GM19455 (cell line): ENCODE data around the gene UCP3.

Experiments
- ATAC-seq: cut with Tn5 transposase; IDR thresholded peaks from one replicate; pipeline ENCODE4 v1.9.1; 2021; ENCODE audit not compliant: unreplicated experiment

UCP3 gene

DNA sequence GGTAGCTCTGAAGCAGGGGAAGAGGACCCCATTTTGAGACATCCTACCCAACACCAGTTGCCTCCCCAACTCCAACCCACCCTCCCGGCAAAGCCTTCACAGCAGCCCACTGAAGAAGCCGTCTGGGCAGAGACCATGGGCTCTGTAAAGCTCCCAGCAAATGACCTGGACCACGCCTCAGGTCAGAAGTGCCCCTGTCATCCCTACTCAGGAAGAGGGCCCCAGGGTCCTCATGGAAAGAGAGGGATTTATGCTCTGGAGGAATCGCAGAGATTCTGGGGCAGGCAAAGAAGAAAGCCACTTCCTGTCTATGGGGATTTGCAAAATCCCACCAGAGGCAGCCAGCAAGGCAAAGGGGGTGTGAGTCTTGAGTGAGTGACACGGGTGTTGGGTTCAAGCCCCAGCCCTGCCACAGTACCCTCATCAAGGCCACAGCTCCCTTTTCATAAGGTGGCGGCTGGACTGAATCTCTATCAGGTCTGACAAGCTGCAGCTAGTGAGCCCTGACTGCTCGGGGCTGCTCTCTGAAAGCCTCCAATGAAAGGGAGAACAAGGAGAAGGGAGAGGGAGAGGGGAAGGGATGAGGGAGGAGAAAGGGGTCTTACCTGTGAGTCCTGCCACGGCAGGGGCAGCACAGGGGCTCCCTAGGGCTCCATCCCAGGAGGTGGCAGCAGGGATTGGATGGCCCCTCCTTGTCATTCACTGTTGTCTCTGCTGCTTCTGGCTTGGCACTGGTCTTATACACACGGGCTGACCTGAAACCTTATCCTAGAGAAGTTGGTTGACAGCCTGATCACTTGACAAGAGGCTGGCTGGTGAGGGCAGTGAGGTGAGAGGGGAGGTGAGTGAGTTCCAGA lies at the start of gene UCP3:
Gene UCP3, minus strand, starts transcription at position 713 of the 857 bp plus-strand sequence. CDS start 2,043 bp downstream, outside the sequence.
- ATAC-seq: no peak

DNA sequence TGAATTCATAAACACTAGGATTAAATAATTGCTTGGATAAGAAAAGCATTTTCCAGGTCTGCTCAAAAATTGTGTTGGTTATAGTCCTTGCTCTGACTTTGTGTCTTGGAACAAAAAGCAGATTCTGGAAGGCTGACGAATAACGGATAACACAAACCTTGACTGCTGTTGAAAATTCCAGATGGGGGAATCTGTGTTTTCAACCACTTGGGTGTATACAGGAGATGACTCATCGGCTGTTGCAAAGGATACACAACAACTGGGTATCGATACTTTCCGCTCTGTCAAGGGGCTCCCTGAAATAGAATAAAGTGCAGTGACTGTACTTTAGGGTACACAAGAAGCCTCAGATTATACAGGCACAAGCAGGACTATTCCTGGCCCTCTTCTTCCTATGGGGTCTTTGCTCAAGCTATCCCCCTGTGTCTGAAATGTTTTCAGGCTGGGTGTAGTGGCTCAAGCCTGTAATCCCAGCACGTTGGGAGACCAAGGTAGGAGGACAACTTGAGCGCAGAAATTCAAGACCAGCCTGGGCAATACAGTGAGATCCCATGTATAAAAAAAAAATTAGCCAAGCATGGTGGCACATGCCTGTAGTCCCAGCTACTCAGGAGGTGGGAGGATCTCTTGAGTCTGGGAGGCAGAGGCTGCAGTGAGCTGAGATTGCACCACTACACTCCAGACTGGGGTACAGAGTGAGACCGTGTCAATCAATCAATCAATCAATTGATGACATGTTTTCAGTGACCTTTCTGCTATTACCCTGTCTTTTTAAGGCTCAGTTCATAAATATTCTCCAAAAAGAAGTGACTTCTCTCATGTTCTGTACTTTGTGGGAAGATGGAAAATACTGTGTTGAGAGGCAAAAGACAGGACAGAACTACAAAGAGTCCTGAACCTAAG lies 48.6 kb upstream of the UCP3 start:
- ATAC-seq: no peak

DNA sequence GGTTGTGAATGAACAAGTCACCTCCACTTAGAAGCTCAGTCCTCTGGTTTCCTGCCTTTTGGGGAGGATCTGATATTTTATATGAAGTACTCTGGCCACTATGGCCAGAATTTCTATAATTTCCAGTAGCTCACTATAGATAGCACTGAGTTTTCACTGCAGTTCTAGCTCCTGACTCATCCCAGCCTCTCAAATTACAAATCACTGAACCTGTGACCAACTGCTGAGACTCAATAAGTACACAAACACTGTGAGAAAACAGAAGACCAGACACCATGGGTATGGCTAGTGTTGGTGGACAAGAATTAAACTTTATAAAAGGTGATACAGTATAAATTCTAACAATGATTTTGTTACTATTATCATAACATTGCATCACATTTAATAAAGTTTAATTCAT lies 47.1 kb upstream of the UCP3 start:
- ATAC-seq: no peak

GRCh38 chr11:74050465-74050864 lies 41.6 kb upstream of the UCP3 start:
- no peak for ATAC-seq

DNA sequence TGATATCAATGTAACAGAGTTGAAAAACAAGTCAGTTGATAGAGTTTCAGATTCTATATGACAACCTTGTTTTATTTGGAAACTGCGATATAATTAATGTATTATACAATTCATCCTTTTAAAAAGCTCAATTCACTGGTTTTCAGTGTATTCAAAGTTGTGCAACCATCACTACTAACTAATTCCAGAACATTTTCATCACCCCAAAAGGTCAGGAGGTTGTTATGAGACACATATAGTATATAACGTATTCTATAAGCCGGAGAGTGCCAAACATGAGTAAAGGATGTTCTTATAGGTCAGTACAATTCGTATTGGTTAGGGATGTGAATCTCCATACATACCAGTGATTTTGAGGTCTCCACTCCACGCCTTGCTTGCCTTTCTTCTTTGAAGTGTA lies 40.1 kb upstream of the UCP3 start:
- ATAC-seq: no peak

- ATAC-seq: no peak
Measured at GRCh38 chr11:74044538-74044937, 35.7 kb upstream of the UCP3 start.

DNA sequence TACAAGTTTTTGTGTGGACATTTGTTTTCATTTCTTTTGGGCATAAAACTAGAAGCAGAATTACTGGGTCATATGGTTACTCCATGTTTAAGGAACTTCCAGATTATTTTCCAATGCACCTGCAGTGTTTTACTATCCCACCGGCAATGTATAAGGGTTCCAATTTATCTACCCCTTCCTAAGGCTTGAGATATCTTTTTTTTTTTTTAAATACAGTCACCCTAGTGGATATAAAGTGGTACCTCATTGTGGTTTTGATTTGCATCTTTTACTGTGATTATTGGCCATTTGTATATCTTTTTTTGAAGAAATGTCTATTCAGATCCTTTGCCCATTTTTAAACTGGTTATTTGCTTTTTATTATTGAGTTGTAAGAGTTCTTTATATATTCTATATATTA lies 34.6 kb upstream of the UCP3 start:
- ATAC-seq: no peak

- ATAC-seq: no peak
Measured at GRCh38 chr11:74037309-74037708, 28.4 kb upstream of the UCP3 start.

GRCh38 chr11:74035264-74035663 lies 26.4 kb upstream of the UCP3 start:
- ATAC-seq: no peak

DNA sequence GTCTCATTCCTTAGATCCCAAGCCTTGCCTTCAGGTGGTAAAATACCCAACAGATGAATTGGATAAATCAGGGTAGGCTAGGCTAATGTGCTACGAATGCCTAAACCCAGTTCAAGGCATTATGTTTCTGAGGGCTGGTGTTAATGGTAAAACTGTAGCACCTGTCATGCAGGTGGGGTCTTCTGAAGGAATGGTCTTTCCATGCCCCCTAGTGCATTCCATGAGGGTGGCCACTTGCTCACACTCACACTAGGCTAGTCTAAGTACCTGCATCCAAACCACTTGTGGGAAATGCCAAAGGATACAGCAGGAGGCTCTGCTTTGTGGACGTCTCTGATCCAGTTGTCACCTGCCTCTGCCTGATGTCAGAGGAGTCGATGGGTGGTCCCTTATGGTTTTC lies 24.2 kb upstream of the UCP3 start:
- ATAC-seq: no peak

DNA sequence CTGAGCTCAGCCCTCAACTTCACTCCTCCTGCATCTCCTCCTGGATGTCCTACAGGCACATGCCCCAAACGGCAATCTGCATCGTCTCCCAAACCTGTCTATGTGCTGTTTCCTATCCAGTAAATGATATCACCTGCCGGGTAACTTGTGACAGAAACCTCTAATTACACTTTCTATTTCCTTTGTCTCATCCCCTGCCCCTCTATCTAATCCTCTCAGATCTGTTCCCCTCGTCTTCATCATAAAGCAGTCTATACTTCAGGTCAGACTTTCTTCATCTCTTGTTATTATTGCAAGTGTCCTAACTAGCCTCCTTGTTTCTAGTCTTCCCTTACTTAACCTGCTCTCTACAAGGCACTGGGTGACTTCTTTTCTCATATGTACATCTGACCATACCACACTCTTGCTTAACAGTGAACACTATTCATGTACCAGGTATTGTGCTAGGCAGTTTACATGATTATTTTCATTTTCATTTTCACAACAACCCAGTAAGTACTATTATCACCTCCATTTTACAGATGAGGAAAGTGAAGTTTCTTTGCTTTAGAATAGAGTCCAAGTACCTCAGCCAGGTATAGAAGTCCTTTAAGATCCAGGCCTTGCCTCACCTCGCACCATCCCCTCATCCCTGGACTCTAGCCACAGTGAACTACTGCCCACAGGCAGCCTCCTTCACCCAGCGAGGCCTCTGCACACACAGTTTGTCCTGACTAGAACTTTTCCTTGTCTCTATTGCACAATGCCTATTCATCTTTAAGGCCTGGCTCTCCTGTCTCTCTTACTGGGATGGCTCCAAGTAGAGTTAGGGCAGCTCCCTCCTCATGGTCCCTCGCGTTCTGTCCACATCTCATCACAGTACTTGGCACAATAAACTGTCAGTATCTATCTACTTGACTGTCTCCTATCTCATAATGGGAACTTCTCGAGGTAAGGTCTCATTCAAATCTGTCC lies 22.1 kb upstream of the UCP3 start:
- ATAC-seq: no peak

DNA sequence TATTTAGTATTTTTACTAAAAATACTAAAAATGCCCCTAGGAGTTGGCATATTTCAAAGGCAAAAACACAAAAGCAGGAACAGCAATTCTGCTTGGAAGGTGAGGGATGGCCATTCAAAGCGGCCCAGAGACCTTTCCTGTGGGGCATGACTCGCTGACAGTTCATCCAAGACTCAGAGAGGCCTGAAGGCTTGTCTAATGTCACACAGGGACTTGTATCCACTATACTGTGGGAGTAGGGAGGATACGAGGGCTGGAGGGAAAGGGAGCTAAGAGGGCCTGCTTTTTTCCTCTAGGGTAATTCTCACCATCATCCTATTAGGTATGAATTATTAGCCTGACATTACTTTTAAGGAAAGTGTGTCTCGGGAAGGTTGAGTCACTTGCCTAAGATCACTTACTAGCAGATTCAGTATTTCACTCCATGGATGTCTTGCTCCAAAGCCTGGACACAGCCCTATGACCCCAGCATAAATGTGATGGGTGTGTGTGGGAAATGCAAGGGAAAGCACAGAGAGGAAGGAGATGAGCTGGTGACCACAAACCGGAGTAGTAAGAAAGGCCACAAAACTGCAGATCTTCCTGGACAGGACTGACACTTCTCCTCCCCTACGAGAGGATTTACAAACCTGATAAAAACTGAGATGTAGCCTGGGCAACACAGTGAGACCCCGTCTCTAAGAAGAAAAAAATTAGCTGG lies 16.7 kb upstream of the UCP3 start:
- ATAC-seq: no peak

- ATAC-seq: no peak
Measured at GRCh38 chr11:74024261-74025029, 15.6 kb upstream of the UCP3 start.

DNA sequence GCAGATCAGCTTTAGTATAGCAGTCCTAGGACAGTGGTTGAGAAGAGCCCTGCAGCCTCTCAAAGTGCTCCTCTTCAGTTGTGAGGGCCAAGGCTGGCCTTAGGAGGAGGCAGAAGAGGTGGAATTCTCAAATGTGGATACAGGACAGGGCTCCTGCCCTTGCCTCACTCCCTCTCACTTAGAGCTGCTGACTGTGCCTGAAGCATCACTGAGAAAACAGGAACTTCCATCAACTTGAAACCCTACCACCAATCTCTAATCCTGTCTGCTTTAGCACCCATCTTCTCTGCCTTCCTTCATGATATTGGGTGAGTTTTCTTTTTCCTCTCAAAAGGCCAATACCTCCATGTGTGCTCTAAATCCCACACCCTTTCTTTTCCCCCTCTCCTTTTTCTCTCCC lies 14.4 kb upstream of the UCP3 start:
- no peak for ATAC-seq

DNA sequence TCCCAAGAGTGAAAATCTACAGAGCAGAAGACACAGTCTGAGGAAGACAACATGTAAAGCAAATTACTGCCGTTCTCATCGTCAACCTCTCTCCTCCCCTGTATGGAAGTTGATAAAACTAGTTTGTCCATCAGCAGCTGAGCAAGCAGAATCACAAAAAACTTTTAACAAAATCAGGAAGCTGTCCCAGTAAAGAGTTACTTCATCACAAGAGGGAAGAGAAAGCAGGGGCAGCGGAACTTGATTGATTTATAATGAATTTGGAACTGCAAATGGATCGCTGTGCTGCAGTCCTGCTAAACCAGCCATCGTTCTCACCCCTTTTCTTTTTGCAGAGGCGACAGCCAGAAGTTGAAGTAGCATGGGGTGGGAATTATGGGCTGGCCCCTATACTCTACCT lies 13.7 kb upstream of the UCP3 start:
- ATAC-seq: no peak

GRCh38 chr11:74021998-74022397 lies 13.1 kb upstream of the UCP3 start:
- ATAC-seq: no peak

DNA sequence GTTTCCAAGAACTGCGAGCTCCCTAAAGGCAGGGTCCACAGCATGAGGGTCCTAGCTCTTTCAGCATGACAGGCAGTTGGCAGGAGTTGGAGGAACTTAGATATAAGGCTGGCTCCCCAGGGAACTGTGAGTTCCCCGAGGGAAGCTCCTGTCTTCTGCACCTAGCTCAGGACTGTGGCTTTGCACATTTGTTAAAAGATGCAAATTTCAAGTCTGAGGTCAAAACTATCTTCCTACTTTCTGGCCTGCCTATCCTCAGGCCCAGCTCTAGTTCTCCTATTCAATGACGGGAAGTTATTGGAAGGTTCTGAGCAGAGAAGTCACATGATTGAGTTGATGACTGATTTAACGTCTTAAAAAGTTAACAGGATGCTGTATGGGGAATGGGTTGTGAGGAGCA lies 11.7 kb upstream of the UCP3 start:
- ATAC-seq: no peak

DNA sequence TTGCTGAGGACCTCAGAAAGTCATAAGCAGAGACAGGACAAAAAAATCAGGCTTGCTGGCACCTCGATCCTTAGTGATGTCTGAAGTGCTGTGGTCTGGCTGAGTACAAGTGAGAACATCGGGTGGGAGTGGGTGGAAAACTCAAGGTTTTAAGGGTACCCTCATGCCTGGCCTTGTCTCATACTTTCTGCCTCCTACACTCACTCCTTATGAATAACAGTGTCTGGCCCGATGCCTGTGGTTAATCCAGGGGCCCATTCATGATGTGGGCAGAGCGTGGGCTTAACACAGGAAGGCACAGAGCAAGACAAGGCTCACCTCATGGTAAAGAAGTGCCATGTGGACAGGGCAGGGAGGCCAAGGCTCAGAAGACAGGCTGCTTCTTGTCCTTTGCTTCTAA lies 11.0 kb upstream of the UCP3 start:
- ATAC-seq: no peak

- ATAC-seq: no peak
Measured at GRCh38 chr11:74019104-74019738, 10.3 kb upstream of the UCP3 start.
